Uterus (tissue), 2 donors: ENCODE results near the gene MAX.

ENCODE experiments used
- POLR2A ChIP-seq, 2 donors: fragments of 450-650 bp; IDR thresholded peaks; one replicate each; pipeline ENCODE4 v1.6.1; 2016; ENCODE audit warnings: antibody characterized with exemption in 2 of 2, mild to moderate bottlenecking in 1 of 2, moderate library complexity in 1 of 2
- TF ChIP-seq, protein P1 (sequence below), 4 experiments: fragments of 200-600 bp in 2 of 4; fragments of 450-650 bp in 2 of 4; sonication (generic) in 2 of 4; IDR thresholded peaks; one replicate each; pipeline ENCODE4 v1.5.1; 2016 to 2019; ENCODE audit warnings: antibody characterized with exemption in 4 of 4, mild to moderate bottlenecking in 2 of 4, moderate library complexity in 1 of 4

GRCh38 chr14:65117769-65118745 is 15.7 kb upstream of the MAX start:
- TF ChIP-seq, protein P1, sequence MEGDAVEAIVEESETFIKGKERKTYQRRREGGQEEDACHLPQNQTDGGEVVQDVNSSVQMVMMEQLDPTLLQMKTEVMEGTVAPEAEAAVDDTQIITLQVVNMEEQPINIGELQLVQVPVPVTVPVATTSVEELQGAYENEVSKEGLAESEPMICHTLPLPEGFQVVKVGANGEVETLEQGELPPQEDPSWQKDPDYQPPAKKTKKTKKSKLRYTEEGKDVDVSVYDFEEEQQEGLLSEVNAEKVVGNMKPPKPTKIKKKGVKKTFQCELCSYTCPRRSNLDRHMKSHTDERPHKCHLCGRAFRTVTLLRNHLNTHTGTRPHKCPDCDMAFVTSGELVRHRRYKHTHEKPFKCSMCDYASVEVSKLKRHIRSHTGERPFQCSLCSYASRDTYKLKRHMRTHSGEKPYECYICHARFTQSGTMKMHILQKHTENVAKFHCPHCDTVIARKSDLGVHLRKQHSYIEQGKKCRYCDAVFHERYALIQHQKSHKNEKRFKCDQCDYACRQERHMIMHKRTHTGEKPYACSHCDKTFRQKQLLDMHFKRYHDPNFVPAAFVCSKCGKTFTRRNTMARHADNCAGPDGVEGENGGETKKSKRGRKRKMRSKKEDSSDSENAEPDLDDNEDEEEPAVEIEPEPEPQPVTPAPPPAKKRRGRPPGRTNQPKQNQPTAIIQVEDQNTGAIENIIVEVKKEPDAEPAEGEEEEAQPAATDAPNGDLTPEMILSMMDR (IDR thresholded peaks at IDR 0.05) = no peak
- no peak for TF ChIP-seq POLR2A (IDR thresholded peaks at IDR 0.05)
